ENCODE measurements around the gene BMX.
A peak's percentile ranks its signal among the peaks of the same experiment; 100 is the strongest.

BMX gene

DNA sequence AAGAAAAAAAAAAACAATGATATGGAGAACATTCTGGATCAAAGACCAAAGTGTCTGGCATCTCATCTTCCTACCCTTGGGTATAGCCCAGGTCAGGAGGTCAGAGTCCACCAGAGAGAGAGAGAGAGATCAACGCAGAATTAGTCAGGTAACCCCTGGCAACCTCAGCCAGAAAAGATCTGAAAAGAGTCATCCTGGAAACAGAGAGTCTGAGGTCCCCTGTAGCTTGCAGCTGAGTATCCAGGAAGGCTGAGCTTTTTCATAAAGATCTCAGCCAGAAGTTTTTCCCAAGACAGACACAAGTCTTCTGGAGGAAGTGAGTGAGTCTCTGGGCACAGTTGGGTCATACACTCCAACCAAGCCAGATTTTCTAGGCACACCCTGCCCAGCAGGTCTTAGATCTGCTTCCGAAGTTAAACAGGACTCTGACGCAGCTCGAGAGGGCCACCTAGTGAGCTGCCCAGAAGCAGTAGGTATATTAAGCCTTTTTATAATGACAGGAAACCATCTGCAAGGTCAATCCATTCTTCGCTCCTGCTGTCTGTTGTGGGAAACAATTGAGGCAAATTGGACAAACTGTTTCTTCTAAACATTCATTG, 64.5 kb downstream of the BMX start:
- TF ChIP-seq, protein P1, sequence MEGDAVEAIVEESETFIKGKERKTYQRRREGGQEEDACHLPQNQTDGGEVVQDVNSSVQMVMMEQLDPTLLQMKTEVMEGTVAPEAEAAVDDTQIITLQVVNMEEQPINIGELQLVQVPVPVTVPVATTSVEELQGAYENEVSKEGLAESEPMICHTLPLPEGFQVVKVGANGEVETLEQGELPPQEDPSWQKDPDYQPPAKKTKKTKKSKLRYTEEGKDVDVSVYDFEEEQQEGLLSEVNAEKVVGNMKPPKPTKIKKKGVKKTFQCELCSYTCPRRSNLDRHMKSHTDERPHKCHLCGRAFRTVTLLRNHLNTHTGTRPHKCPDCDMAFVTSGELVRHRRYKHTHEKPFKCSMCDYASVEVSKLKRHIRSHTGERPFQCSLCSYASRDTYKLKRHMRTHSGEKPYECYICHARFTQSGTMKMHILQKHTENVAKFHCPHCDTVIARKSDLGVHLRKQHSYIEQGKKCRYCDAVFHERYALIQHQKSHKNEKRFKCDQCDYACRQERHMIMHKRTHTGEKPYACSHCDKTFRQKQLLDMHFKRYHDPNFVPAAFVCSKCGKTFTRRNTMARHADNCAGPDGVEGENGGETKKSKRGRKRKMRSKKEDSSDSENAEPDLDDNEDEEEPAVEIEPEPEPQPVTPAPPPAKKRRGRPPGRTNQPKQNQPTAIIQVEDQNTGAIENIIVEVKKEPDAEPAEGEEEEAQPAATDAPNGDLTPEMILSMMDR (IDR thresholded peaks at IDR 0.05; ENCODE audit: low read depth, low read length): peak; percentile 49
- no peak overlapping the region for H3K4me3 ChIP-seq (ENCODE audit: low read depth, low read length)

DNA sequence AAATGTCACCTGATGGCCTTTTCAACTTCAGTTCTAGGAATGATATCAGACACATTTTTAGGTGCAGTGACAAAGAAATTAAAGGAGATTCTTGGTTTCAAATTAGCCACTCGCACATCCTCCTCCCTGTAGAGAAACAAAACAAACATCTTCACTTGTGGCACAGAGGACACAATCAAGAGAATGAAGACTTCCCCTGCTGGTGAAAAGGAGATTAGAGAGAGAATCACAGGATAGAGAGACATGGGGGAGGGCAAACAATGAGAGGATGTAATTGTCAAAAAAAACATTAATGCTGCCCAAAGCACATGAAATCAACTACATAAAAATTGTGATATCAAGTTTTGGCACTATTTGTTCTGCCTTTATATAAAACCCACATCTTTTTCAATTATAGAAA, 65.6 kb downstream of the BMX start:
- H3K4me3 ChIP-seq (ENCODE audit: low read depth, low read length): no peak overlapping the region
- TF ChIP-seq, protein P1 (IDR thresholded peaks at IDR 0.05; ENCODE audit: low read depth, low read length): no peak

- TF ChIP-seq, protein P1 (IDR thresholded peaks at IDR 0.05; ENCODE audit: low read depth, low read length): no peak
- no peak overlapping the region for H3K4me3 ChIP-seq (ENCODE audit: low read depth, low read length)
These were observed 66.7 kb downstream of the BMX start for GRCh38 chrX:15567267-15567666.

DNA sequence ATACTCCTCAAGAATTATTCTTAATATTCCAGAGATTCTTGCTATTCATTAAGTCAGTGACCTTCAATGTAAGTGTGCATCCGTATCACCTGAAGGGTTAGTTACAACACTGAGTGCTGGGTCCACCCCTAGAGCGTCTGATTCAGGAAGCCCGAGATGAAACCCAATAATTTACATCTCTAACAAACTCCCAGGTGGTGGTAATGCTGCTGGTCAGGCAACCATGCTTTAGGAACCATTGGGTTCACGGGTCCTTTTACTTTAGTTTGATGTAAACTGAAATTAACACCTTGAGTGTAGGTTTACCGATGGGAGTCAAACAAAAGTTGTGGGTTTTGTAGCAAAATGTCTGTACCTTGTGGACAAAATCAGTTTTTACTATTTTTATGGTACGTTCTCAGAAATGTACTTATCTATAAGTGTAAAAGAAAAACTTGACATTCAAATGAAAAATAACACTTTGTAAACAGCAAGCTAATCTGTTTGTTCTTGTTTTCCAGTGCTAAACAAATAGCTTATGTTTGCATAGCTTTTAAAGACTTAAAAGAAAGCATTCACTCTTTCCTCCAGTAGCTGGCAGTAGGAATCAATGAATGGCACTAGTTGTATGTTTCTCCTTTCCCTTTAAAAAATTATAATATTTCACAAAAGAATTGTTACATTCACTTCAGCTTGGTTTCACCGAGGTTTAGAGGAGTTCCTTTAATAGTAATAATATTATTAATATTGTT, 67.4 kb downstream of the BMX start:
- H3K4me3 ChIP-seq (ENCODE audit: low read depth, low read length): no peak overlapping the region
- TF ChIP-seq, protein P1 (IDR thresholded peaks at IDR 0.05; ENCODE audit: low read depth, low read length): no peak

DNA sequence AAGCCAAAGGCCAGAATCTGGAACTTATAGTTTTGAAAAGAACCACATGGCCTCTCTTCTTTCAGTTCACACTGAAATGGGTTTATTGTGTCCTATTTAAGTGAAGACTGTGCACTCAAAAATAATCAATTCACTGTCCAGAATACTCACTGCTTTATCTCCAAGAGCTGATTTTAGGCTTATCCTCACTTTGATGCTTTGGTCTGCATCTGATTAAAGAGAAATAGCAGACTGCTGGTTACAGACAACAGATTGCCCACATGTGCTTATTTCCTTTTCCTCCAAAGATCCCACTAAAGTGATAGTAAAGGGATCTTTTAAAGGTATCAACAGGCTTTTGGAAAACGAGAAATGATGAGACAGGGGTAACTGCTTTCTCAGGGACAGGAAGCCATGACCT, 69.5 kb downstream of the BMX start:
- no peak overlapping the region for H3K4me3 ChIP-seq (ENCODE audit: low read depth, low read length)
- TF ChIP-seq, protein P1 (IDR thresholded peaks at IDR 0.05; ENCODE audit: low read depth, low read length): no peak

DNA sequence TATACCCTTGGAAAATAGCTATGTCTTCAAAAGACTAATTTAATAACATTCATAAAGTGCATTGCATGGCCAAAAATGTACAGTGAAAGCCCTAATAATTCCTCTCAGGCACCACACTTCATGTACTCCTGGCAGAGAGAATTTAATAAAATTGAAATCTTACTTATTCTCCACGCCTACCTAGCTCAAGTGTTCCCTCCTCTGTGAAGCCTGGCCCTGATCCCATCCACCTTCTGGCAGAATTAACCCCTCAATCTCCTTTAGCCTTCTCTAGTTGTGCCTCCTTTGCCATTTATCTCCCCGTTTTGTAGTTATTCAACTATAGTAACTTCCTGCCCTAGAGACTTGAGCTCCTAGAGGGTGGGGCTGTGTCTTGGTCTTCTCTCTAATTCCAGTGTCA, 73.4 kb downstream of the BMX start:
- H3K4me3 ChIP-seq (ENCODE audit: low read depth, low read length): no peak overlapping the region
- TF ChIP-seq, protein P1 (IDR thresholded peaks at IDR 0.05; ENCODE audit: low read depth, low read length): no peak

DNA sequence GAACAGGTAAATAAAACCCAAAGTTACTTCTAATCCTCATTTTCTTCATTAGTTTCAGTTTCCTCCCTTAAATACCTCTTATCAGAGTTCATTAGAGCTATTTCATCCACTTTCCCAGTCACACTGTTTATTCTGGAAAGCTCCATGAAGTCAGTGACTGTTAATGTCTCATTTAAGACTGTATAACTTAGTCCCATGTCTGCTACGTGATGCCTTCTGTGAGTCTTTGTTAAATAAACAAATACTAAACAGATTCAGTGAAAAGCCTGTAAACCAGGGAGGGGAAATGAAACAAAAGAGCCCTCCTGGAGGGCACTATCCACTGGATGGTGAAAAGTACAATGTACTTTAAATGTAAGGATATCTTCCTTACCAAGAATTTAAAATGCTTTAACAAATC, 75.4 kb downstream of the BMX start:
- TF ChIP-seq, protein P1 (IDR thresholded peaks at IDR 0.05; ENCODE audit: low read depth, low read length): no peak
- H3K4me3 ChIP-seq (ENCODE audit: low read depth, low read length): no peak overlapping the region
